DOHH2 (cell line): ENCODE measurements around the gene ZKSCAN2.

ENCODE experiments used
- H3F3A ChIP-seq: fragments of 200-600 bp; sonication (generic), shearing (Covaris generic); 2 replicates; pipeline ENCODE4 v1.6.0; 2016; ENCODE audit warnings: antibody characterized with exemption, mild to moderate bottlenecking; ENCODE audit not compliant: control insufficient read depth, insufficient read depth
- H3K27ac ChIP-seq: fragments of 200-600 bp; sonication (generic); 2 replicates; pipeline ENCODE4 v1.5.1; 2014; ENCODE audit warnings: low read depth, mild to moderate bottlenecking, low read length, moderate library complexity
- H3K27me3 ChIP-seq: fragments of 200-600 bp; sonication (generic); 2 replicates; pipeline ENCODE4 v1.6.1; 2014; ENCODE audit warnings: mild to moderate bottlenecking, low read length, mixed read lengths; ENCODE audit not compliant: control insufficient read depth
- H3K36me3 ChIP-seq: fragments of 200-600 bp; sonication (generic); 2 replicates; pipeline ENCODE4 v1.6.1; 2014; ENCODE audit warnings: mild to moderate bottlenecking, low read length, moderate library complexity, mixed read lengths; ENCODE audit not compliant: control insufficient read depth
- H3K4me1 ChIP-seq: fragments of 200-600 bp; sonication (generic); 2 replicates; pipeline ENCODE4 v1.6.1; 2014; ENCODE audit warnings: mild to moderate bottlenecking, low read length, mixed read lengths; ENCODE audit not compliant: control insufficient read depth
- H3K4me2 ChIP-seq: fragments of 200-600 bp; sonication (generic); 2 replicates; pipeline ENCODE4 v1.6.0; 2014; ENCODE audit warnings: mild to moderate bottlenecking, low read length, moderate library complexity
- H3K4me3 ChIP-seq: fragments of 200-600 bp; sonication (generic); 2 replicates; pipeline ENCODE4 v1.5.1; 2014; ENCODE audit warnings: mild to moderate bottlenecking, low read length, mixed read lengths
- H3K79me2 ChIP-seq: fragments of 200-600 bp; sonication (generic); 2 replicates; pipeline ENCODE4 v1.6.1; 2014; ENCODE audit warnings: mild to moderate bottlenecking, low read length, mixed read lengths; ENCODE audit not compliant: control insufficient read depth
- H3K9me2 ChIP-seq: fragments of 200-600 bp; sonication (generic); replicated peaks from 2 replicates; pipeline ENCODE4 v1.6.1; 2014; ENCODE audit warnings: mild to moderate bottlenecking, low read length, mixed read lengths; ENCODE audit not compliant: control insufficient read depth
- H3K9me3 ChIP-seq: fragments of 200-600 bp; sonication (generic); 2 replicates; pipeline ENCODE4 v1.6.1; 2014; ENCODE audit warnings: antibody characterized with exemption, low read length, mixed read lengths; ENCODE audit not compliant: control insufficient read depth, insufficient read depth
- H4K20me1 ChIP-seq: fragments of 200-600 bp; sonication (generic); 2 replicates; pipeline ENCODE4 v1.6.0; 2014; ENCODE audit warnings: low read depth, mild to moderate bottlenecking, antibody characterized with exemption, low read length, moderate library complexity; ENCODE audit not compliant: control insufficient read depth, insufficient read depth
- CTCF ChIP-seq: fragments of 200-600 bp; sonication (generic); IDR thresholded peaks from one replicate; pipeline ENCODE4 v1.5.1; 2014; ENCODE audit warnings: antibody characterized with exemption, mild to moderate bottlenecking, low read depth, low read length; ENCODE audit not compliant: poor library complexity, severe bottlenecking
- EZH2phosphoT487 ChIP-seq: fragments of 200-600 bp; sonication (generic); IDR thresholded peaks from 2 replicates; pipeline ENCODE4 v1.6.1; 2017; ENCODE audit warnings: borderline replicate concordance, mild to moderate bottlenecking, antibody characterized with exemption, low read length, moderate library complexity, mixed read lengths

Gene ZKSCAN2

GRCh38 chr16:25269879-25270278, 12.2 kb upstream of the ZKSCAN2 start:
- Histone ChIP-seq H3K4me3 (no peak overlapping the region), H3F3A (no peaks in the 10 kb centered on the region), H4K20me1 (peaks cover 13% of the 10 kb centered on the region), H3K4me1 (no peaks in the 10 kb centered on the region), H3K79me2 (peaks cover 40% of the 10 kb centered on the region), H3K27me3 (no peaks in the 10 kb centered on the region), H3K4me2 (no peak overlapping the region), H3K27ac (no peak overlapping the region), H3K9me3 (no peaks in the 10 kb centered on the region), H3K36me3 (peaks cover 26% of the 10 kb centered on the region), H3K9me2 (no peaks in the 10 kb centered on the region)
- TF ChIP-seq CTCF, result no peak

GRCh38 chr16:25265968-25266367, 8.3 kb upstream of the ZKSCAN2 start:
- peaks cover 19% of the 10 kb centered on the region for H4K20me1 ChIP-seq

GRCh38 chr16:25264597-25264996, 7.0 kb upstream of the ZKSCAN2 start:
- Histone ChIP-seq H3K4me2 (no peak overlapping the region), H3K36me3 (peaks cover 64% of the 10 kb centered on the region), H3K9me2 (no peaks in the 10 kb centered on the region), H3K79me2 (peaks cover 86% of the 10 kb centered on the region), H3K9me3 (no peaks in the 10 kb centered on the region), H4K20me1 (peaks cover 24% of the 10 kb centered on the region), H3K27me3 (no peaks in the 10 kb centered on the region), H3K4me3 (no peak overlapping the region), H3F3A (no peaks in the 10 kb centered on the region), H3K4me1 (peaks cover 16% of the 10 kb centered on the region), H3K27ac (no peak overlapping the region)
- TF ChIP-seq EZH2phosphoT487, result no peak
- TF ChIP-seq CTCF, result no peak

More at GRCh38 chr16:25265968-25266367, 8.3 kb upstream of the ZKSCAN2 start:
- Histone ChIP-seq H3K79me2 (peaks cover 76% of the 10 kb centered on the region), H3K9me3 (no peaks in the 10 kb centered on the region), H3K27ac (no peak overlapping the region), H3K27me3 (no peaks in the 10 kb centered on the region), H3K4me1 (0 out of 2 replicates have a peak, but pooled peaks cover 4% of the 10 kb centered on the region), H3F3A (no peaks in the 10 kb centered on the region), H3K4me3 (no peak overlapping the region), H3K9me2 (no peaks in the 10 kb centered on the region), H3K36me3 (peaks cover 58% of the 10 kb centered on the region), H3K4me2 (no peak overlapping the region)
- TF ChIP-seq CTCF, result no peak

DNA sequence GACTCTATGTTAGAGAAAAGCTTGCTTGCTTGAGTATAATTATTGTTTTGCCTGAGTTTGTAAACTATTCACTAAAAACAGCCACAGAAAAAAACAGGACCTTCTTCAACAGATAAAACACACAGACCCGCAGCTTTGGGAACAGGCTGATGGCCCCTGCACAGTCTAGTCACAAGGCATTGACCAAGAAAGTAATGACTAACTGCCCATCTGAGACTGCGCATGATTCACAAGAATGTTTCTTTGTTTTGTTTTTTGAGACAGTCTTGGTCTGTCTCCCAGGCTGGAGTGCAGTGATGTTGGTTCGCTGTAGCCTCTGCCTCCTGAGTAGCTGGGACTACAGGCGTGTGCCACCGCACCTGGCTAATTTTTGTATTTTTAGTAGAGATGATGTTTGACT, 2.8 kb upstream of the ZKSCAN2 start:
- Histone ChIP-seq H3K36me3 (peaks cover 51% of the 10 kb centered on the region), H3K4me1 (peaks cover 35% of the 10 kb centered on the region), H3K27ac (no peak overlapping the region), H3F3A (no peaks in the 10 kb centered on the region), H4K20me1 (peaks cover 11% of the 10 kb centered on the region; the same call in 1 of the 2 replicates), H3K4me3 (peak overlapping the region; percentile 89; the same call in 1 of the 2 replicates), H3K79me2 (peaks cover 85% of the 10 kb centered on the region), H3K4me2 (peak overlapping the region; percentile 77), H3K9me3 (no peaks in the 10 kb centered on the region), H3K9me2 (no peaks in the 10 kb centered on the region), H3K27me3 (no peaks in the 10 kb centered on the region)
- no peak for TF ChIP-seq CTCF
- no peak for TF ChIP-seq EZH2phosphoT487
